OCI-LY7 (cell line): ENCODE measurements around the gene RHBDD3. TPM values are rescaled to one million over a fixed set of nuclear protein-coding genes. Genes with fewer than 3 reads are reported as not detected.

Source experiments
- BruUV-seq: library from RNA; stranded (reverse); fragments of 400-500 nt; replicated peaks from 2 replicates; lab custom pipeline; 2021; lab: Mats Ljungman, UMichigan
- CTCF ChIA-PET: fragments of 300-600 bp; sonication (Branson Sonifier 250); formaldehyde crosslinking; loops from one replicate; lab custom pipeline; 2022; ENCODE audit warnings: antibody characterized with exemption; ENCODE audit not compliant: unreplicated experiment; lab: Charles Lee
- POLR2A ChIA-PET: fragments of 300-600 bp; sonication (Branson Sonifier 250); formaldehyde crosslinking; loops from one replicate; lab custom pipeline; 2022; ENCODE audit warnings: antibody characterized with exemption; lab: Charles Lee
- DNase-seq: peaks from one replicate; pipeline ENCODE4 v3.0.0-alpha.2; 2015; ENCODE audit warnings: low spot score
- H2AFZ ChIP-seq: fragments of 200-600 bp; sonication (generic), shearing (Covaris generic); 2 replicates; pipeline ENCODE4 v1.6.1; 2014; ENCODE audit warnings: mild to moderate bottlenecking, antibody characterized with exemption, low read length, moderate library complexity
- H3K27ac ChIP-seq: fragments of 200-600 bp; sonication (generic); 2 replicates; pipeline ENCODE4 v1.5.1; 2014; ENCODE audit warnings: mixed run types, low read depth, mild to moderate bottlenecking, moderate library complexity, low read length, inconsistent platforms; ENCODE audit not compliant: poor library complexity, severe bottlenecking
- H3K36me3 ChIP-seq: fragments of 200-600 bp; sonication (generic); 2 replicates; pipeline ENCODE4 v1.6.1; 2014; ENCODE audit warnings: mild to moderate bottlenecking, antibody characterized with exemption, low read length, moderate library complexity, mixed read lengths; ENCODE audit not compliant: insufficient read depth
- H3K4me1 ChIP-seq: fragments of 200-600 bp; sonication (generic); 2 replicates; pipeline ENCODE4 v1.5.1; 2014; ENCODE audit warnings: mild to moderate bottlenecking, low read length; ENCODE audit not compliant: insufficient read depth, poor library complexity, severe bottlenecking
- H3K4me2 ChIP-seq: fragments of 200-600 bp; sonication (generic); 2 replicates; pipeline ENCODE4 v1.6.1; 2014; ENCODE audit warnings: mild to moderate bottlenecking, low read length
- H3K4me3 ChIP-seq: fragments of 200-600 bp; sonication (generic); 2 replicates; pipeline ENCODE4 v1.5.1; 2014; ENCODE audit warnings: mild to moderate bottlenecking, low read depth, low read length; ENCODE audit not compliant: poor library complexity, severe bottlenecking
- H3K79me2 ChIP-seq: fragments of 200-600 bp; sonication (generic); 2 replicates; pipeline ENCODE4 v1.6.1; 2016; ENCODE audit warnings: low read depth, mild to moderate bottlenecking, low read length, moderate library complexity, mixed read lengths; ENCODE audit not compliant: insufficient read depth
- H3K9me2 ChIP-seq: fragments of 200-600 bp; sonication (generic); 2 replicates; pipeline ENCODE4 v1.6.1; 2016; ENCODE audit warnings: mild to moderate bottlenecking, low read length, mixed read lengths; ENCODE audit not compliant: insufficient read depth
- H3K9me3 ChIP-seq: fragments of 200-600 bp; sonication (generic); 2 replicates; pipeline ENCODE4 v1.6.1; 2014; ENCODE audit warnings: mild to moderate bottlenecking, mixed run types, low read length, mixed read lengths
- H4K20me1 ChIP-seq: fragments of 200-600 bp; sonication (generic); 2 replicates; pipeline ENCODE4 v1.6.1; 2014; ENCODE audit warnings: mild to moderate bottlenecking, antibody characterized with exemption, low read length, moderate library complexity, mixed read lengths; ENCODE audit not compliant: insufficient read depth
- CTCF ChIP-seq: fragments of 200-600 bp; sonication (generic); conservative IDR thresholded peaks from 2 replicates; pipeline ENCODE4 v1.5.1; 2014; ENCODE audit warnings: mild to moderate bottlenecking, antibody characterized with exemption, low read length, moderate library complexity, mixed read lengths
- EZH2phosphoT487 ChIP-seq: fragments of 200-600 bp; sonication (generic); IDR thresholded peaks from 2 replicates; pipeline ENCODE4 v1.6.1; 2018; ENCODE audit warnings: low read depth, borderline replicate concordance, mild to moderate bottlenecking, mixed run types, antibody characterized with exemption, low read length, moderate library complexity, mixed read lengths
- intact Hi-C: fragments of 100-400 bp; cut with micrococcal nuclease; formaldehyde crosslinking; loops from one replicate; pipeline ENCODE4 v1.10.0; 2022; ENCODE audit not compliant: unreplicated experiment
- total RNA-seq, 2 experiments: library from RNA; depleted of rRNA in 1 of 2; stranded (reverse); fragments of >200 nt in 1 of 2; shearing (Covaris generic) in 1 of 2; gene quantifications; 2 replicates each; pipeline ENCODE4 v1.2.3, GENCODE V29; 2014 to 2022

The RHBDD3 gene
- total RNA-seq, 2 experiments from 2014 or later = 39.2 to 44.5 TPM

GRCh38 chr22:29315286-29316140, 47.7 kb upstream of the RHBDD3 start, which contains the start of gene RASL10A:
Gene RASL10A, minus strand, starts transcription at chr22:29315697. Its CDS starts 451 bp downstream, at chr22:29315246.
- Histone ChIP-seq H3K4me3 (no peak within 1 kb of the TSS), H3K79me2 (no peaks in the 10 kb centered on the region), H3K4me2 (no peak within 1 kb of the TSS), H3K27ac (no peak within 1 kb of the TSS), H2AFZ (no peak within 1 kb of the TSS), H4K20me1 (no peaks in the 10 kb centered on the region), H3K9me3 (no peaks in the 10 kb centered on the region), H3K4me1 (no peaks in the 10 kb centered on the region), H3K9me2 (no peaks in the 10 kb centered on the region), H3K36me3 (peaks cover 33% of the 10 kb centered on the region)
- TF ChIP-seq CTCF = no peak
- TF ChIP-seq EZH2phosphoT487 = no peak
- BruUV-seq = no TSS peak
- CTCF ChIA-PET = no interaction called here
- intact Hi-C loops = no loop called here
- POLR2A ChIA-PET = no interaction called here
- no peak for DNase-seq

- Histone ChIP-seq H3K9me3 (no peaks in the 10 kb centered on the region), H3K4me1 (no peaks in the 10 kb centered on the region), H3K4me3 (no peak overlapping the region), H2AFZ (no peak overlapping the region), H3K36me3 (peaks cover 29% of the 10 kb centered on the region), H4K20me1 (no peaks in the 10 kb centered on the region), H3K79me2 (no peaks in the 10 kb centered on the region), H3K27ac (no peak overlapping the region), H3K4me2 (no peak overlapping the region), H3K9me2 (no peaks in the 10 kb centered on the region)
- ChIA-PET CTCF (no interaction called here), POLR2A (no interaction called here)
- no peak for DNase-seq
- intact Hi-C loops = no loop called here
- no TSS peak for BruUV-seq
- no peak for TF ChIP-seq CTCF
- TF ChIP-seq EZH2phosphoT487 = no peak
Observed at GRCh38 chr22:29314537-29315285, 46.9 kb upstream of the RHBDD3 start.
